ENCODE results near the gene TMEM181.

GRCh38 chr6:158619922-158620801, 60.3 kb downstream of the TMEM181 start:
- no peak for TF ChIP-seq PHF8 (IDR thresholded peaks at IDR 0.05; ENCODE audit: borderline replicate concordance, low read depth)
- no peak for TF ChIP-seq POLR2A (IDR thresholded peaks at IDR 0.05; ENCODE audit: low read length)
- no peak for TF ChIP-seq CEBPB (IDR thresholded peaks at IDR 0.05)
- no peak for TF ChIP-seq BHLHE40 (IDR thresholded peaks at IDR 0.05; ENCODE audit: low read depth, low read length)
